GM12874 (cell line): ENCODE results near the gene KLHL35.
A peak's percentile ranks its signal among the peaks of the same experiment; 100 is the strongest.

ENCODE experiments used
- TF ChIP-seq, protein P1 (sequence below): IDR thresholded peaks from 2 replicates; pipeline ENCODE4 v1.5.1; 2011; ENCODE audit warnings: low read depth, mild to moderate bottlenecking, control low read depth, low read length, moderate library complexity; ENCODE audit not compliant: insufficient read depth

KLHL35 gene

DNA sequence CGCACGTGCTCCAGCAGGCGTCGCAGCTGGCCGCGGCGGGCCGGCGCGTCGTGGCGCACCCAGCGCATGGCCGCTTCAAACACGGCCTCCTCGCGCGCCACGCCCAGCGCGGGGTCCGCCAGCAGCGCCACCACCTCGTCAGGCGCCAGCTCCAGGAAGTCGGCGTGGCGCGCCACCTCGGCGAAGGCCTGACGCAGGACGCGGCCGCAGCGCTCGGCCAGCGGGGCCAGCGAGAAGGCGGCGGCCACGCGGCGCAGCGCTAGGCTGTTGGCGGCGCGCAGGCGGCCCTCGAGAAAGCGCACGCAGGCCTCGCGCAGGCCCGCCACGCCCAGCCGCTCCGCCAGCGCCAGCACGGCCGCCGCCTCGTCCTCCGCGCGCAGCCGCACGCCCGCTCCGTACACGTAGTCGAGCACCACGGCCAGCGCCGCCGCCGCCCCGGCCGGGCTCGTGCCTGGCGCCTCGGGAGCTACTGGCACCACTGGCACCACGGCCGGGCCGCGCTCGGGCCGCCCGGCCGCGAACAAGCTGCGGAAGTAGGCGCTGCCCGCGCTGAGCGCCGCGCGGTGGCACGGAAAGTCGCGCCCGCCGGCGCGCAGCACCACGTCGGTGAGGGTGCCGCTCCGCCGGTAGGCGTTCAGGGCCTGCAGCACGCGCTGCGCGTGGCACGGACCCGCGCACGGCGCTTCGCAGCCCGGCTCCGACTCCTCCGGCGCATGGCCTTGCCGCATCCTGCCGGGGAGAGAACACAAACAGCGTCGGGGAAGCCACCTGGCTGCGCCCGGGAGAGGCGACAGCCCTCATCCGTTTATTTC, 2.9 kb downstream of the KLHL35 start:
- TF ChIP-seq, protein P1, sequence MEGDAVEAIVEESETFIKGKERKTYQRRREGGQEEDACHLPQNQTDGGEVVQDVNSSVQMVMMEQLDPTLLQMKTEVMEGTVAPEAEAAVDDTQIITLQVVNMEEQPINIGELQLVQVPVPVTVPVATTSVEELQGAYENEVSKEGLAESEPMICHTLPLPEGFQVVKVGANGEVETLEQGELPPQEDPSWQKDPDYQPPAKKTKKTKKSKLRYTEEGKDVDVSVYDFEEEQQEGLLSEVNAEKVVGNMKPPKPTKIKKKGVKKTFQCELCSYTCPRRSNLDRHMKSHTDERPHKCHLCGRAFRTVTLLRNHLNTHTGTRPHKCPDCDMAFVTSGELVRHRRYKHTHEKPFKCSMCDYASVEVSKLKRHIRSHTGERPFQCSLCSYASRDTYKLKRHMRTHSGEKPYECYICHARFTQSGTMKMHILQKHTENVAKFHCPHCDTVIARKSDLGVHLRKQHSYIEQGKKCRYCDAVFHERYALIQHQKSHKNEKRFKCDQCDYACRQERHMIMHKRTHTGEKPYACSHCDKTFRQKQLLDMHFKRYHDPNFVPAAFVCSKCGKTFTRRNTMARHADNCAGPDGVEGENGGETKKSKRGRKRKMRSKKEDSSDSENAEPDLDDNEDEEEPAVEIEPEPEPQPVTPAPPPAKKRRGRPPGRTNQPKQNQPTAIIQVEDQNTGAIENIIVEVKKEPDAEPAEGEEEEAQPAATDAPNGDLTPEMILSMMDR = no peak

DNA sequence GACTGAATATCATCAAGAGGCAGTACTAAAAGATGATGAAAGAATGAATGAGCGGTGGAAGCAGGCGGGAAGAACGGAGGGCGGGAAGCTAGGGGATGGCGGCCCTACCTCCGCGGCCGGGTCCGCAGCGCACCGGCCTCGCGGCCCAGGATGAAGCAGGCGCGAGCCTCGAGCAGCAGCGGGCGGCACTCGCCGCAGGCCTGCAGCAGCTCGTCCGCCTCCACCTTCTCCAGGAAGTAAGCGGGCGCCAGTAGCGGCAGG, 3.4 kb downstream of the KLHL35 start:
- TF ChIP-seq, protein P1 = no peak

DNA sequence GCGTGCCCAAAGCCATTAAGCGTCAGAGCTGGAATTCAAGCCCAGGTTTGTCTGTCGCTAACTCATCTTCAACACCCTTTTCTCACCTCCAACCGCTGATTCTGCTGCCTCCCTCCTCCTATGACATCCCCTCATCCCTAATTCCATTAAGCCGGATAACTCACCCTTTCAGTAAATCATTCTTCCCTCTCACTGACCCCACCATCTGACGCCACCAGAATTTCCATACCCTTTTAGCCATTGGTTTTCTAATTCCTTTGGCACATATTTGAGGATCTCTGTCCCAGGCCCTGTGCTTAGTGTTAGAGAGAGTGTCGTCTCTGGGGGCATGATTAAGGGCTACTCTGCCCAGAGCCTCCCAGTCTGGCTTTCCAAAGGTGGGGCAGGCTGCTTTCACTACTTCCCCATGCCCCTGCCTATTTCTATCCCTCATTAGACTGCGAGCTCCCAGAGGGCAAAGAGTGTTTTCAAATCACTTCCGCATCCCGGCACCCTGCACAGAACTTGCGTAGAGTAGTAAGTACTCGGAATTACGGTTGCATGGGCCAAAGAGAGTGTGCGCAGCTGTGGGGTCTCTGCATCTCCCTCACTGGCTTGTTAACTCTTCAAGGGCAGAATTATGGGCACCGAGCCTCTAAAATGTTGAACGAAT, 3.9 kb downstream of the KLHL35 start:
- TF ChIP-seq, protein P1 = no peak

DNA sequence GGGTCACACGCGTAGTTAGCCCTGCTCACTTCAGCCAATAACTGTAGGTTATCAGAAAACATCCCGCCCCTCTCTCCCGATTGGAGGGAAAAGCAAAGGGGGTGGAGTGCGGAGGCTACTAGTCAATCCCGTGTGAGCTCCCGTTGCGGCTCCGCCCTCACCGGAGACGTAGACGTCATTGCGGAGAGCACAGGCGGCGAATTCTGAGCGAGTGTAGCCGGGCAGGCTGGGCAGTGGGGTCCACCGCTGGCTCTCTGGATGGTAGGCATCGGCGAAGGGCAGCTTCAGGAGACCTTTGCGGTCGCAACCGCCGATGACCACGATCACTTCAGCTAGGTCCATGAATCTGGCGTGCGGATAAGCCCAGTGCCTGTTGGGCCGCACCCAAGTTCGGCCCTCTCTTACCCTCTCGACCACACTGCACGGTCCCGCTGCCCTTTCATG, 4.7 kb downstream of the KLHL35 start:
- TF ChIP-seq, protein P1 = no peak

DNA sequence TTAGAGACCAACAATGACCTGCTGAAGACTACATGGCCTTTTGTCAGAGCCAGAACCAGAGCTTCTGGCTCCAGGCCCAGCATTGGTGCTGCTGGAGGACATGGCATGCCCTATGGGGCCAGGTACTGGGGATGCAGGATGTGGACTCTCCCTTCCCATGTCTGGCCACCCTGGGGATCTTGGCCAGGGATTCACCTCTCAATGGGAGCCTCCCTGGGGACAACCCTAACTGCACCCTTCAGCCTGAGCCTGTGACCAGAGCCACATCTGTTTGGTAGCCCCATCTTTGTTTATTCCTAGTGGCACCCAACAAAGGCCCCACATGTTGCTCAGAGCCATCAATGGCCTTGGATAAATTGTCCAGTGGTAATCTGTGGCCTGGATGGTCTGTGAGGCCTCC, 5.8 kb downstream of the KLHL35 start:
- TF ChIP-seq, protein P1 = no peak

DNA sequence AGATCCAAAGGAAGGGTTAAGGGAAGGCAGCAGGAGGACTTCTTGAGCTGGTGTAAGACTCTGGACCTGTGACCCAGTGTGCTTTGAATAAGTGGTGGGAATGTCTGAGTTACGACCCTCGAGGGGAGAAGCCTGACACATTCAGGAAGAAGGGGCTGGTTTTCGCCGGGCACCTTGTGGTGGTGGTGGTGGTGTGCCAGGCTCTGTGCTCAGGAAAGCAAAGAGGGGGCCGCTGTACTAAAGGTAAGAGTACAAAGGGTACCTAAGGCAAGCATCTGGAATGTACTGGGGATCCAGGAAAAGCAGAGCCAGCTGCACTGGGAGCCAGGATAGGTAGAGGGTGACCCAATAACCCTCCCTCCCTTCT, 6.3 kb downstream of the KLHL35 start:
- TF ChIP-seq, protein P1 = no peak

DNA sequence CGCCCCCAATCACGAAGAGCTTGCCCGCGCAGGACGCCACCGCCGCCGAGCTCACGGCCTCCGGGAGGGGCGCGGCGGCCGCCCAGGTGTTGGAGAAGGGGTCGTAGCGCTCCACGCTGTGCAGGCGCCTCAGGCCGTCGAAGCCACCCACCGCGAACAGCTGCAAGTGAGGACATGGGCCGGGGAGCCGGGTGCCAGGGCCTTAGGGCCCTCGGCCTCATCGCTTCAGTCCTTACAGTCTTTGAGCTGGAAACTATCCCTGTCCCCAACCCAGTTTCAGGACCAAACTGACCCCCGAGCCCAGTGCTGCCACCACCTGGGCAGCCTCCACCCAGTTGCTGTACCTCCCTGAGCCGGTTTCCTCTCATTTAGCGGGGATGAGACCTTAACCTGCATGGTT, 7.6 kb downstream of the KLHL35 start:
- TF ChIP-seq, protein P1 = peak; percentile 23; the same call in 1 of the 2 replicates
